HCT116 (cell line): ENCODE data around the gene TOP1.

ENCODE experiments used
- CBX3 ChIP-seq: IDR thresholded peaks from 2 replicates; pipeline ENCODE4 v1.6.1; 2012; ENCODE audit warnings: low read depth
- CTCF ChIP-seq, 3 experiments: fragments of 200-600 bp in 1 of 3; sonication (generic) in 1 of 3; IDR thresholded peaks in 2 of 3; conservative IDR thresholded peaks in 1 of 3; 2 replicates each; pipeline ENCODE4 v1.5.1; 2012 to 2017; ENCODE audit warnings: low read depth in 2 of 3, low read length in 2 of 3, antibody characterized with exemption in 1 of 3, borderline replicate concordance in 1 of 3, control low read depth in 1 of 3, mild to moderate bottlenecking in 1 of 3, mixed read lengths in 1 of 3, mixed run types in 1 of 3, moderate library complexity in 1 of 3; ENCODE audit not compliant: insufficient read depth in 1 of 3
- ELF1 ChIP-seq: IDR thresholded peaks from 2 replicates; pipeline ENCODE4 v1.6.1; 2012; ENCODE audit warnings: low read depth, borderline replicate concordance
- EZH2phosphoT487 ChIP-seq: fragments of 200-600 bp; IDR thresholded peaks from 2 replicates; pipeline ENCODE4 v1.6.1; 2018; ENCODE audit warnings: antibody characterized with exemption, borderline replicate concordance
- JUND ChIP-seq: IDR thresholded peaks from 2 replicates; pipeline ENCODE4 v1.6.1; 2012
- POLR2A ChIP-seq: IDR thresholded peaks from 2 replicates; pipeline ENCODE4 v1.7.0; 2011; ENCODE audit warnings: borderline replicate concordance; ENCODE audit not compliant: insufficient read depth, insufficient read length; ENCODE audit errors: extremely low read depth
- POLR2AphosphoS5 ChIP-seq: IDR thresholded peaks from 2 replicates; pipeline ENCODE4 v1.6.1; 2011; ENCODE audit warnings: mild to moderate bottlenecking, low read depth, low read length, moderate library complexity
- SP1 ChIP-seq: IDR thresholded peaks from 2 replicates; pipeline ENCODE4 v1.6.1; 2012; ENCODE audit warnings: low read depth
- YY1 ChIP-seq: IDR thresholded peaks from 2 replicates; pipeline ENCODE4 v1.6.1; 2011; ENCODE audit warnings: low read length, low read depth, moderate library complexity, mild to moderate bottlenecking; ENCODE audit not compliant: insufficient replicate concordance; ENCODE audit errors: extremely low read depth
- ZFX ChIP-seq: fragments of 450-650 bp; IDR thresholded peaks from 2 replicates; pipeline ENCODE4 v1.6.1; 2017
- ZNF274 ChIP-seq: fragments of 200-500 bp; sonication (Bioruptor generic); IDR thresholded peaks from 2 replicates; pipeline ENCODE4 v1.6.1; 2014; ENCODE audit warnings: mild to moderate bottlenecking, low read depth, low read length, inconsistent platforms
- TF ChIP-seq, protein P1 (sequence below): IDR thresholded peaks from 2 replicates; pipeline ENCODE4 v1.6.1; 2012
- TF ChIP-seq, protein P2 (sequence below): IDR thresholded peaks from 2 replicates; pipeline ENCODE4 v1.6.1; 2012; ENCODE audit warnings: low read depth

GRCh38 chr20:40997116-40997515 lies 31.5 kb upstream of the TOP1 start:
- TF ChIP-seq EZH2phosphoT487, result no peak
- TF ChIP-seq POLR2AphosphoS5, result no peak
- TF ChIP-seq ELF1, result no peak
- no peak for TF ChIP-seq JUND
- no peak for TF ChIP-seq ZNF274
- TF ChIP-seq CTCF (IDR thresholded peaks at IDR 0.05 in 2 of 3, conservative IDR thresholded peaks at IDR 0.05 in 1 of 3; ENCODE audit: borderline replicate concordance in 1 of 3, insufficient read depth in 1 of 3, low read depth in 2 of 3, low read length in 2 of 3), result no peak
- TF ChIP-seq, protein P1, sequence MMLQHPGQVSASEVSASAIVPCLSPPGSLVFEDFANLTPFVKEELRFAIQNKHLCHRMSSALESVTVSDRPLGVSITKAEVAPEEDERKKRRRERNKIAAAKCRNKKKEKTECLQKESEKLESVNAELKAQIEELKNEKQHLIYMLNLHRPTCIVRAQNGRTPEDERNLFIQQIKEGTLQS, result no peak
- TF ChIP-seq, protein P2, sequence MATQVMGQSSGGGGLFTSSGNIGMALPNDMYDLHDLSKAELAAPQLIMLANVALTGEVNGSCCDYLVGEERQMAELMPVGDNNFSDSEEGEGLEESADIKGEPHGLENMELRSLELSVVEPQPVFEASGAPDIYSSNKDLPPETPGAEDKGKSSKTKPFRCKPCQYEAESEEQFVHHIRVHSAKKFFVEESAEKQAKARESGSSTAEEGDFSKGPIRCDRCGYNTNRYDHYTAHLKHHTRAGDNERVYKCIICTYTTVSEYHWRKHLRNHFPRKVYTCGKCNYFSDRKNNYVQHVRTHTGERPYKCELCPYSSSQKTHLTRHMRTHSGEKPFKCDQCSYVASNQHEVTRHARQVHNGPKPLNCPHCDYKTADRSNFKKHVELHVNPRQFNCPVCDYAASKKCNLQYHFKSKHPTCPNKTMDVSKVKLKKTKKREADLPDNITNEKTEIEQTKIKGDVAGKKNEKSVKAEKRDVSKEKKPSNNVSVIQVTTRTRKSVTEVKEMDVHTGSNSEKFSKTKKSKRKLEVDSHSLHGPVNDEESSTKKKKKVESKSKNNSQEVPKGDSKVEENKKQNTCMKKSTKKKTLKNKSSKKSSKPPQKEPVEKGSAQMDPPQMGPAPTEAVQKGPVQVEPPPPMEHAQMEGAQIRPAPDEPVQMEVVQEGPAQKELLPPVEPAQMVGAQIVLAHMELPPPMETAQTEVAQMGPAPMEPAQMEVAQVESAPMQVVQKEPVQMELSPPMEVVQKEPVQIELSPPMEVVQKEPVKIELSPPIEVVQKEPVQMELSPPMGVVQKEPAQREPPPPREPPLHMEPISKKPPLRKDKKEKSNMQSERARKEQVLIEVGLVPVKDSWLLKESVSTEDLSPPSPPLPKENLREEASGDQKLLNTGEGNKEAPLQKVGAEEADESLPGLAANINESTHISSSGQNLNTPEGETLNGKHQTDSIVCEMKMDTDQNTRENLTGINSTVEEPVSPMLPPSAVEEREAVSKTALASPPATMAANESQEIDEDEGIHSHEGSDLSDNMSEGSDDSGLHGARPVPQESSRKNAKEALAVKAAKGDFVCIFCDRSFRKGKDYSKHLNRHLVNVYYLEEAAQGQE, result no peak
- TF ChIP-seq ZFX, result no peak
- no peak for TF ChIP-seq POLR2A
- no peak for TF ChIP-seq YY1
- no peak for TF ChIP-seq CBX3
- no peak for TF ChIP-seq SP1
